Measurements from ENCODE around the gene ARRDC2. TPM values are rescaled to one million over a fixed set of nuclear protein-coding genes. Genes with fewer than 3 reads are reported as not detected.
A peak's percentile ranks its signal among the peaks of the same experiment; 100 is the strongest.
"Not testable (repeated sequence)": the region's sequence is repeated elsewhere in the genome, so short reads cannot be mapped to it uniquely, and the experiment has no call there.

ARRDC2 gene
- polyA plus RNA-seq, 2 donors: 10.9 to 24.0 TPM

DNA sequence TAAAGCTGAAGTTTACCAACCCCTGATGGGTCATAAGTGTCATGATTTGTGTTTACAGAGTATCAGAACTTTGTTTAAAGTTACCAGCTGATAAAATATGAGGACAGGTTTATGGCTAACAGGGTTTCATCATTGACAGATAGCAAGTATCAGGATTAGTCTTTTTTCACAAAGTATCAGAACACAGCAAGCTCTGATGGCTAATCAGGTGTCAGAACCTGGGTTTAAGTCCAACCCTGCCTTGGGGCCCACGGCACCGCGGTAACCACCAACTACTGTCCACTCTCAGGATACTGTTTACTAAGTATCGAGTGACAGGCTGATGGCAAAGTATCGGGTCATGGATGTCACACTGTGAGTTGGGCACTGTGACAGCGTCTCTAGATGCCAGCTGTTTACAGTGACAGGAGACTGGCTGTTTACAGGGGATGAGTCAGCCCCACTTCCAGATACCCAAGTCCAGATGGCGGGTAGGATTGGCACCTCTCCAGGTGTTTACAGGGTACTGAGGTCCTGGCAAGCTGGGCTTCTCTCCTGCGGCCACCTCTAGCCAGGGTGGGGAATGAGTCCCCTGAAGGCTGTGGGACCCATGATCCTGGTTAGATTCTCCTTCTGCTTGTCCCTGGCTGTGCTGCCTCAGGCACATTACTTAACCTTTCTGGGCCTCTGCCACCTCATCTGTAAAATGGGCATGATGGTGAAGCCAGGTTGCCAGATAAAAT is 21.8 kb downstream of the ARRDC2 start:
- Histone ChIP-seq H3K36me3 (ENCODE audit: control insufficient read depth in 2 of 2, insufficient read depth in 2 of 2, low read length in 1 of 2) (no peaks in the 10 kb centered on the region), H3K27ac (ENCODE audit: low read depth in 2 of 2, low read length in 1 of 2) (peak overlapping the region; percentile 11 to 63), H3K4me3 (ENCODE audit: low read depth in 1 of 2, low read length in 2 of 2) (no peak overlapping the region), H3K27me3 (ENCODE audit: control insufficient read depth in 1 of 2, insufficient read depth in 2 of 2, low read length in 2 of 2) (no peaks in the 10 kb centered on the region), H3K9me3 (ENCODE audit: control insufficient read depth in 2 of 2, insufficient read depth in 1 of 2, low read depth in 1 of 2, low read length in 1 of 2) (no peaks in the 10 kb centered on the region), H3K4me1 (ENCODE audit: control insufficient read depth in 2 of 2, insufficient read depth in 2 of 2, low read length in 1 of 2) (peaks cover 0 to 14% of the 10 kb centered on the region in 2 donors)
- WGBS, 2 donors: 35 to 44% methylated on average over 8 of the region's 8 CpGs

DNA sequence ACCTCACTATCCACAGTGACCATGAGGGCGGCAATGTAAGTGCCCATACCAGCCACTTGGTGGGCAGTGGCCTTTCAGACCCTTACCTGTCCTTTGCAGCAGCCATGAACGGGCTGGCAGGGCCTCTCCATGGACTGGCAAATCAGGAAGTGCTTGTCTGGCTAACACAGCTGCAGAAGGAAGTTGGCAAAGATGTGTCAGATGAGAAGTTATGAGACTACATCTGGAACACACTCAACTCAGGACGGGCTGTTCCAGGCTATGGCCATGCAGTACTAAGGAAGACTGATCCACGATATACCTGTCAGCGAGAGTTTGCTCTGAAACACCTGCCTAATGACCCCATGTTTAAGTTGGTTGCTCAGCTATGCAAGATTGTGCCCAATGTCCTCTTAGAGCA is 23.4 kb downstream of the ARRDC2 start:
- not testable (repeated sequence) for H3K4me3 ChIP-seq (ENCODE audit: low read depth in 1 of 2, low read length in 2 of 2); H3K9me3 ChIP-seq (ENCODE audit: control insufficient read depth in 2 of 2, insufficient read depth in 1 of 2, low read depth in 1 of 2, low read length in 1 of 2); H3K36me3 ChIP-seq (ENCODE audit: control insufficient read depth in 2 of 2, insufficient read depth in 2 of 2, low read length in 1 of 2); H3K27me3 ChIP-seq (ENCODE audit: control insufficient read depth in 1 of 2, insufficient read depth in 2 of 2, low read length in 2 of 2)
- Histone ChIP-seq H3K27ac (ENCODE audit: low read depth in 2 of 2, low read length in 1 of 2) (peak overlapping the region; percentile 49 to 59), H3K4me1 (ENCODE audit: control insufficient read depth in 2 of 2, insufficient read depth in 2 of 2, low read length in 1 of 2) (peaks cover 0 to 14% of the 10 kb centered on the region in 2 donors)
- WGBS, 2 donors: 58% methylated on average over 5 of the region's 5 CpGs

- 75 to 90% methylated on average over 2 of the region's 2 CpGs for WGBS, 2 donors
- H3K27me3 ChIP-seq (ENCODE audit: control insufficient read depth in 1 of 2, insufficient read depth in 2 of 2, low read length in 2 of 2); H3K4me3 ChIP-seq (ENCODE audit: low read depth in 1 of 2, low read length in 2 of 2); H3K27ac ChIP-seq (ENCODE audit: low read depth in 2 of 2, low read length in 1 of 2); H3K36me3 ChIP-seq (ENCODE audit: control insufficient read depth in 2 of 2, insufficient read depth in 2 of 2, low read length in 1 of 2); H3K9me3 ChIP-seq (ENCODE audit: control insufficient read depth in 2 of 2, insufficient read depth in 1 of 2, low read depth in 1 of 2, low read length in 1 of 2): not testable (repeated sequence)
- H3K4me1 ChIP-seq (ENCODE audit: control insufficient read depth in 2 of 2, insufficient read depth in 2 of 2, low read length in 1 of 2): peaks cover 0 to 14% of the 10 kb centered on the region in 2 donors
These were observed 24.1 kb downstream of the ARRDC2 start for GRCh38 chr19:18032102-18032501.

- Histone ChIP-seq H3K27ac (ENCODE audit: low read depth in 2 of 2, low read length in 1 of 2) (no peak overlapping the region), H3K36me3 (ENCODE audit: control insufficient read depth in 2 of 2, insufficient read depth in 2 of 2, low read length in 1 of 2) (no peaks in the 10 kb centered on the region), H3K27me3 (ENCODE audit: control insufficient read depth in 1 of 2, insufficient read depth in 2 of 2, low read length in 2 of 2) (no peaks in the 10 kb centered on the region), H3K4me3 (ENCODE audit: low read depth in 1 of 2, low read length in 2 of 2) (no peak overlapping the region), H3K4me1 (ENCODE audit: control insufficient read depth in 2 of 2, insufficient read depth in 2 of 2, low read length in 1 of 2) (peaks cover 3 to 5% of the 10 kb centered on the region in 2 donors), H3K9me3 (ENCODE audit: control insufficient read depth in 2 of 2, insufficient read depth in 1 of 2, low read depth in 1 of 2, low read length in 1 of 2) (no peaks in the 10 kb centered on the region)
- 93 to 96% methylated on average over 2 of the region's 2 CpGs for WGBS, 2 donors
These were observed 33.1 kb downstream of the ARRDC2 start for GRCh38 chr19:18041054-18041453.

DNA sequence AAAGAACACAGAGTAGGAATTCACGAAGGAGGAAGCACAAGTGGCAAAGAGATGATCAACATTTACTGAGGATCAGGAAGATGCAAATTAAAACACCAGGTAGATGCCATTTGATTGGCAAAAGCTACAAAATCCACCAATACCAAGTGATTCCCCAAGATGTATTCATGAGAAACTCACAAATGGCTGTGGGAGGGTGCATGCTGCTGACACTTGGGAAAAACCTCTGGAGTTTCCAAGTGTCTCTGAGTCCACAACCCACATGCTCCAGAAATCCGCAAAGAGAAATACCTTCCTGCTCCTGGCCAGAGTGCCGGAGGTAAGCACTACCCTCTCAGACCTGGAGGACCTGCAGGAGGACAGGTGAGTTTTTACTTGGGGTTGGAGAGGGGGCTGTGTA is 35.7 kb downstream of the ARRDC2 start:
- Histone ChIP-seq H3K27ac (ENCODE audit: low read depth in 2 of 2, low read length in 1 of 2) (no peak overlapping the region), H3K4me3 (ENCODE audit: low read depth in 1 of 2, low read length in 2 of 2) (no peak overlapping the region), H3K36me3 (ENCODE audit: control insufficient read depth in 2 of 2, insufficient read depth in 2 of 2, low read length in 1 of 2) (no peaks in the 10 kb centered on the region), H3K27me3 (ENCODE audit: control insufficient read depth in 1 of 2, insufficient read depth in 2 of 2, low read length in 2 of 2) (no peaks in the 10 kb centered on the region), H3K4me1 (ENCODE audit: control insufficient read depth in 2 of 2, insufficient read depth in 2 of 2, low read length in 1 of 2) (peaks cover 3 to 5% of the 10 kb centered on the region in 2 donors), H3K9me3 (ENCODE audit: control insufficient read depth in 2 of 2, insufficient read depth in 1 of 2, low read depth in 1 of 2, low read length in 1 of 2) (no peaks in the 10 kb centered on the region)
- 91 to 95% methylated on average over 3 of the region's 3 CpGs for WGBS, 2 donors

DNA sequence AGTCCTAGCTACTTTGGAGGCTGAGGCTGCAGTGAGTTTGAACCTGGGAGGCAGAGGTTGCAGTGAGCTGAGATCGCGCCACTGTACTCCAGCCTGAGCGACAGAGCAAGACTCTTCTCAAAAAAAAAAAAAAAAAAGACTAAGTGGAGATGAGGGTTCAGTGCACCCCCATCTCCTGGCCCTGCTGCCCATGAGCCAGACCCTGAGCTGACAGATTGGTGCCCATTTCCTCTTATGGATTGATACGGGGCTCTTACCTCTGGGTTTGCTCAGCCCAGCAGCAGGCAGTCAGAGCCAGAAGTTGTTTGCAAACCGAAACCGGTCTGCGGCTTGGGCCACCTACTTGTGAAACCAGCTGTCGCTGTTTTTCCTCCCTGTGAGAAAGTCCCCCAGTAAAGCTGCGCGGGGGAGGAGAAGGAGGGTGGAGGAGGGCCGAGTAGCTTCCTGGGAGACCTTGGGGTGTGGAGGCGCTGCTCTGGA is 36.9 kb downstream of the ARRDC2 start:
- H3K4me3 ChIP-seq (ENCODE audit: low read depth in 1 of 2, low read length in 2 of 2): peak overlapping the region; percentile 24 to 30
- peak overlapping the region; percentile 60 to 82 for H3K27ac ChIP-seq (ENCODE audit: low read depth in 2 of 2, low read length in 1 of 2)
- 12 to 13% methylated on average over 11 to 12 of the region's 12 CpGs for WGBS, 2 donors

GRCh38 chr19:18045307-18046050 is 37.5 kb downstream of the ARRDC2 start:
- Histone ChIP-seq H3K4me3 (ENCODE audit: low read depth in 1 of 2, low read length in 2 of 2) (peak overlapping the region; percentile 24 to 30), H3K9me3 (ENCODE audit: control insufficient read depth in 2 of 2, insufficient read depth in 1 of 2, low read depth in 1 of 2, low read length in 1 of 2) (no peaks in the 10 kb centered on the region), H3K27me3 (ENCODE audit: control insufficient read depth in 1 of 2, insufficient read depth in 2 of 2, low read length in 2 of 2) (no peaks in the 10 kb centered on the region), H3K27ac (ENCODE audit: low read depth in 2 of 2, low read length in 1 of 2) (peak overlapping the region; percentile 60 to 82), H3K4me1 (ENCODE audit: control insufficient read depth in 2 of 2, insufficient read depth in 2 of 2, low read length in 1 of 2) (peaks cover 5% of the 10 kb centered on the region in 2 donors), H3K36me3 (ENCODE audit: control insufficient read depth in 2 of 2, insufficient read depth in 2 of 2, low read length in 1 of 2) (no peaks in the 10 kb centered on the region)
- 65 to 69% methylated on average over 7 of the region's 7 CpGs for WGBS, 2 donors

More for the DNA sequence above, 36.9 kb downstream of the ARRDC2 start:
- Histone ChIP-seq H3K9me3 (ENCODE audit: control insufficient read depth in 2 of 2, insufficient read depth in 1 of 2, low read depth in 1 of 2, low read length in 1 of 2) (no peaks in the 10 kb centered on the region), H3K4me1 (ENCODE audit: control insufficient read depth in 2 of 2, insufficient read depth in 2 of 2, low read length in 1 of 2) (peaks cover 5% of the 10 kb centered on the region in 2 donors), H3K27me3 (ENCODE audit: control insufficient read depth in 1 of 2, insufficient read depth in 2 of 2, low read length in 2 of 2) (no peaks in the 10 kb centered on the region), H3K36me3 (ENCODE audit: control insufficient read depth in 2 of 2, insufficient read depth in 2 of 2, low read length in 1 of 2) (no peaks in the 10 kb centered on the region)

- peak overlapping the region in 1 of 2 donors; percentile 24 for H3K27ac ChIP-seq (ENCODE audit: low read depth in 2 of 2, low read length in 1 of 2)
- H3K36me3 ChIP-seq (ENCODE audit: control insufficient read depth in 2 of 2, insufficient read depth in 2 of 2, low read length in 1 of 2): no peaks in the 10 kb centered on the region
- peaks cover 5% of the 10 kb centered on the region in 2 donors for H3K4me1 ChIP-seq (ENCODE audit: control insufficient read depth in 2 of 2, insufficient read depth in 2 of 2, low read length in 1 of 2)
- H3K4me3 ChIP-seq (ENCODE audit: low read depth in 1 of 2, low read length in 2 of 2): no peak overlapping the region
- no peaks in the 10 kb centered on the region for H3K27me3 ChIP-seq (ENCODE audit: control insufficient read depth in 1 of 2, insufficient read depth in 2 of 2, low read length in 2 of 2)
- 54% methylated on average over 14 of the region's 14 CpGs for WGBS, 2 donors
- H3K9me3 ChIP-seq (ENCODE audit: control insufficient read depth in 2 of 2, insufficient read depth in 1 of 2, low read depth in 1 of 2, low read length in 1 of 2): no peaks in the 10 kb centered on the region
These were observed 38.2 kb downstream of the ARRDC2 start for GRCh38 chr19:18046059-18046718.

GRCh38 chr19:18049385-18049784 is 41.4 kb downstream of the ARRDC2 start:
- no peaks in the 10 kb centered on the region for H3K36me3 ChIP-seq (ENCODE audit: control insufficient read depth in 2 of 2, insufficient read depth in 2 of 2, low read length in 1 of 2)
- H3K27ac ChIP-seq (ENCODE audit: low read depth in 2 of 2, low read length in 1 of 2): peak overlapping the region; percentile 65 to 73
- 39 to 42% methylated on average over 10 of the region's 10 CpGs for WGBS, 2 donors
- no peak overlapping the region for H3K4me3 ChIP-seq (ENCODE audit: low read depth in 1 of 2, low read length in 2 of 2)
- H3K4me1 ChIP-seq (ENCODE audit: control insufficient read depth in 2 of 2, insufficient read depth in 2 of 2, low read length in 1 of 2): peaks cover 5 to 7% of the 10 kb centered on the region in 2 donors
- H3K9me3 ChIP-seq (ENCODE audit: control insufficient read depth in 2 of 2, insufficient read depth in 1 of 2, low read depth in 1 of 2, low read length in 1 of 2): no peaks in the 10 kb centered on the region
- H3K27me3 ChIP-seq (ENCODE audit: control insufficient read depth in 1 of 2, insufficient read depth in 2 of 2, low read length in 2 of 2): no peaks in the 10 kb centered on the region
